DND-41 (cell line): ENCODE measurements around the gene SYT3.

ENCODE experiments used
- ATAC-seq: fragments of 200-7000 bp; cut with Tn5 transposase; 3 replicates; pipeline ENCODE4 v1.9.1; 2021; ENCODE audit warnings: low read depth; ENCODE audit not compliant: insufficient read depth
- DNase-seq: peaks from one replicate; pipeline ENCODE4 v3.0.0-alpha.2; 2020
- H2AFZ ChIP-seq: 2 replicates; pipeline ENCODE4 v1.6.0; 2012; ENCODE audit warnings: low read depth, low read length
- H3K27ac ChIP-seq: 2 replicates; pipeline ENCODE4 v1.5.1; 2012; ENCODE audit warnings: low read length, inconsistent platforms
- H3K27me3 ChIP-seq: fragments of 200-600 bp; sonication (generic); 2 replicates; pipeline ENCODE4 v1.6.0; 2012; ENCODE audit warnings: low read length, mild to moderate bottlenecking, inconsistent platforms; ENCODE audit not compliant: insufficient read depth, poor library complexity
- H3K36me3 ChIP-seq: 2 replicates; pipeline ENCODE4 v1.5.1; 2012; ENCODE audit warnings: low read length, inconsistent platforms; ENCODE audit not compliant: insufficient read depth
- H3K4me1 ChIP-seq: 2 replicates; pipeline ENCODE4 v1.5.1; 2012; ENCODE audit warnings: mild to moderate bottlenecking, low read length; ENCODE audit not compliant: insufficient read depth
- H3K4me2 ChIP-seq: 2 replicates; pipeline ENCODE4 v1.6.0; 2012; ENCODE audit warnings: mild to moderate bottlenecking, moderate library complexity, low read length, inconsistent platforms; ENCODE audit not compliant: insufficient read depth
- H3K4me3 ChIP-seq, 2 experiments: fragments of 200-600 bp in 1 of 2; shearing (Covaris generic) in 1 of 2; 2 replicates each; pipeline ENCODE4 v1.5.1; 2012 to 2016; ENCODE audit warnings: inconsistent platforms in 2 of 2, low read length in 2 of 2, mild to moderate bottlenecking in 2 of 2, low read depth in 1 of 2, moderate library complexity in 1 of 2
- H3K79me2 ChIP-seq: 2 replicates; pipeline ENCODE4 v1.6.0; 2012; ENCODE audit warnings: low read length, inconsistent platforms; ENCODE audit not compliant: insufficient read depth
- H3K9ac ChIP-seq: 2 replicates; pipeline ENCODE4 v1.6.0; 2012; ENCODE audit warnings: low read depth, mild to moderate bottlenecking, inconsistent platforms, low read length, moderate library complexity
- H3K9me3 ChIP-seq: 2 replicates; pipeline ENCODE4 v1.5.1; 2012; ENCODE audit warnings: low read length, moderate library complexity, mild to moderate bottlenecking, inconsistent platforms; ENCODE audit not compliant: insufficient read depth, severe bottlenecking
- H4K20me1 ChIP-seq: 2 replicates; pipeline ENCODE4 v1.6.0; 2012; ENCODE audit warnings: low read length; ENCODE audit not compliant: insufficient read depth
- EZH2 ChIP-seq: IDR thresholded peaks from 3 replicates; pipeline ENCODE4 v1.6.1; 2012; ENCODE audit warnings: borderline replicate concordance, low read depth, mild to moderate bottlenecking, moderate library complexity, low read length, inconsistent platforms; ENCODE audit not compliant: severe bottlenecking
- TF ChIP-seq, protein P1 (sequence below): IDR thresholded peaks from 2 replicates; pipeline ENCODE4 v1.5.1; 2012; ENCODE audit warnings: borderline replicate concordance, low read length, moderate library complexity, mild to moderate bottlenecking; ENCODE audit not compliant: poor library complexity, severe bottlenecking; ENCODE audit errors: extremely low read depth

The SYT3 gene

GRCh38 chr19:50628551-50628950 is 11.1 kb downstream of the SYT3 start:
- Histone ChIP-seq H3K9me3 (peaks cover 3% of the 10 kb centered on the region), H3K36me3 (no peaks in the 10 kb centered on the region), H3K9ac (no peak overlapping the region), H3K4me2 (no peak overlapping the region), H4K20me1 (no peaks in the 10 kb centered on the region), H3K4me3 (no peak overlapping the region), H3K4me1 (no peaks in the 10 kb centered on the region), H3K27me3 (no peaks in the 10 kb centered on the region), H2AFZ (no peak overlapping the region), H3K27ac (no peak overlapping the region), H3K79me2 (no peaks in the 10 kb centered on the region)
- ATAC-seq (no peak), DNase-seq (no peak)
- no peak for TF ChIP-seq EZH2
- TF ChIP-seq, protein P1, sequence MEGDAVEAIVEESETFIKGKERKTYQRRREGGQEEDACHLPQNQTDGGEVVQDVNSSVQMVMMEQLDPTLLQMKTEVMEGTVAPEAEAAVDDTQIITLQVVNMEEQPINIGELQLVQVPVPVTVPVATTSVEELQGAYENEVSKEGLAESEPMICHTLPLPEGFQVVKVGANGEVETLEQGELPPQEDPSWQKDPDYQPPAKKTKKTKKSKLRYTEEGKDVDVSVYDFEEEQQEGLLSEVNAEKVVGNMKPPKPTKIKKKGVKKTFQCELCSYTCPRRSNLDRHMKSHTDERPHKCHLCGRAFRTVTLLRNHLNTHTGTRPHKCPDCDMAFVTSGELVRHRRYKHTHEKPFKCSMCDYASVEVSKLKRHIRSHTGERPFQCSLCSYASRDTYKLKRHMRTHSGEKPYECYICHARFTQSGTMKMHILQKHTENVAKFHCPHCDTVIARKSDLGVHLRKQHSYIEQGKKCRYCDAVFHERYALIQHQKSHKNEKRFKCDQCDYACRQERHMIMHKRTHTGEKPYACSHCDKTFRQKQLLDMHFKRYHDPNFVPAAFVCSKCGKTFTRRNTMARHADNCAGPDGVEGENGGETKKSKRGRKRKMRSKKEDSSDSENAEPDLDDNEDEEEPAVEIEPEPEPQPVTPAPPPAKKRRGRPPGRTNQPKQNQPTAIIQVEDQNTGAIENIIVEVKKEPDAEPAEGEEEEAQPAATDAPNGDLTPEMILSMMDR, result no peak

GRCh38 chr19:50628146-50628545 is 11.5 kb downstream of the SYT3 start:
- Histone ChIP-seq H2AFZ (no peak overlapping the region), H3K79me2 (no peaks in the 10 kb centered on the region), H4K20me1 (no peaks in the 10 kb centered on the region), H3K4me1 (no peaks in the 10 kb centered on the region), H3K4me2 (no peak overlapping the region), H3K9ac (no peak overlapping the region), H3K4me3 (no peak overlapping the region), H3K27ac (no peak overlapping the region), H3K27me3 (no peaks in the 10 kb centered on the region), H3K36me3 (no peaks in the 10 kb centered on the region), H3K9me3 (no peaks in the 10 kb centered on the region)
- ATAC-seq (no peak), DNase-seq (no peak)
- TF ChIP-seq EZH2, result no peak
- TF ChIP-seq, protein P1, result no peak

- Histone ChIP-seq H3K79me2 (no peaks in the 10 kb centered on the region), H3K36me3 (no peaks in the 10 kb centered on the region), H3K9ac (no peak overlapping the region), H2AFZ (no peak overlapping the region), H4K20me1 (no peaks in the 10 kb centered on the region), H3K27me3 (no peaks in the 10 kb centered on the region), H3K4me1 (no peaks in the 10 kb centered on the region), H3K27ac (no peak overlapping the region), H3K4me2 (no peak overlapping the region), H3K4me3 (no peak overlapping the region), H3K9me3 (no peaks in the 10 kb centered on the region)
- ATAC-seq (no peak), DNase-seq (no peak)
- no peak for TF ChIP-seq EZH2
- TF ChIP-seq, protein P1, result no peak
These were observed 12.9 kb downstream of the SYT3 start for GRCh38 chr19:50626795-50627194.

- H2AFZ ChIP-seq, result no peak overlapping the region
- H3K79me2 ChIP-seq, result no peaks in the 10 kb centered on the region
- H3K36me3 ChIP-seq, result no peaks in the 10 kb centered on the region
- H4K20me1 ChIP-seq, result no peaks in the 10 kb centered on the region
- TF ChIP-seq, protein P1, result no peak
- no peak for TF ChIP-seq EZH2
- no peak overlapping the region for H3K27ac ChIP-seq
- no peak overlapping the region for H3K9ac ChIP-seq
- H3K9me3 ChIP-seq, result no peaks in the 10 kb centered on the region
- no peaks in the 10 kb centered on the region for H3K27me3 ChIP-seq
- no peak for ATAC-seq
- DNase-seq, result no peak
- no peak overlapping the region for H3K4me2 ChIP-seq
- no peak overlapping the region for H3K4me3 ChIP-seq
- H3K4me1 ChIP-seq, result no peaks in the 10 kb centered on the region
These were observed 13.7 kb downstream of the SYT3 start for GRCh38 chr19:50626011-50626410.
